Prostate gland (tissue), 2 donors: Measurements from ENCODE around the gene POU2AF2.

Source experiments
- CTCF ChIP-seq, 4 experiments: fragments of 200-600 bp in 2 of 4; fragments of 450-650 bp in 2 of 4; sonication (generic) in 2 of 4; IDR thresholded peaks; 1 replicate in 3 of 4; 2 replicates in 1 of 4; pipeline ENCODE4 v1.5.1; 2016 to 2019; ENCODE audit warnings: antibody characterized with exemption in 4 of 4, mild to moderate bottlenecking in 2 of 4, moderate library complexity in 2 of 4
- POLR2A ChIP-seq: fragments of 450-650 bp; IDR thresholded peaks from one replicate; pipeline ENCODE4 v1.6.1; 2016; ENCODE audit warnings: antibody characterized with exemption, mild to moderate bottlenecking
- POLR2AphosphoS5 ChIP-seq: sonication (generic); formaldehyde crosslinking; IDR thresholded peaks from one replicate; pipeline ENCODE4 v1.6.1; 2017; ENCODE audit warnings: antibody characterized with exemption

- TF ChIP-seq POLR2A: no peak
- no peak for TF ChIP-seq POLR2AphosphoS5
- TF ChIP-seq CTCF (IDR thresholded peaks at IDR 0.05): no peak
Observed at GRCh38 chr11:111225881-111226280, 19.6 kb upstream of the POU2AF2 start.
